Fibroblast of skin of right quadriceps (primary cell): ENCODE data around the gene WFS1.

Experiments
- DNase-seq: peaks from one replicate; pipeline ENCODE4 v3.0.0-alpha.2; 2013

Gene WFS1

GRCh38 chr4:6301051-6301731 lies 31.5 kb downstream of the WFS1 start:
- no peak for DNase-seq

GRCh38 chr4:6301732-6302442 lies 32.2 kb downstream of the WFS1 start:
- no peak for DNase-seq

GRCh38 chr4:6302869-6303268 lies 33.2 kb downstream of the WFS1 start:
- DNase-seq = no peak

GRCh38 chr4:6303943-6304342 lies 34.3 kb downstream of the WFS1 start:
- DNase-seq = no peak

GRCh38 chr4:6306299-6306698 lies 36.6 kb downstream of the WFS1 start:
- no peak for DNase-seq

GRCh38 chr4:6307230-6307629 lies 37.6 kb downstream of the WFS1 start:
- no peak for DNase-seq

- DNase-seq = no peak
Observed at GRCh38 chr4:6307891-6308290, 38.2 kb downstream of the WFS1 start.

GRCh38 chr4:6308899-6309643 lies 39.4 kb downstream of the WFS1 start:
- no peak for DNase-seq

GRCh38 chr4:6309777-6310176 lies 40.1 kb downstream of the WFS1 start:
- DNase-seq = no peak

- DNase-seq = no peak
Observed at GRCh38 chr4:6313216-6313615, 43.6 kb downstream of the WFS1 start.

GRCh38 chr4:6316461-6317003 lies 46.9 kb downstream of the WFS1 start:
- DNase-seq = no peak

- DNase-seq = no peak
Observed at GRCh38 chr4:6318206-6318605, 48.6 kb downstream of the WFS1 start.

- DNase-seq = no peak
Observed at GRCh38 chr4:6319530-6320150, 50.0 kb downstream of the WFS1 start.

- DNase-seq = no peak
Observed at GRCh38 chr4:6320663-6321062, 51.0 kb downstream of the WFS1 start.

- DNase-seq = no peak
Observed at GRCh38 chr4:6321361-6321760, 51.7 kb downstream of the WFS1 start.

- no peak for DNase-seq
Observed at GRCh38 chr4:6322067-6322760, 52.6 kb downstream of the WFS1 start.

- no peak for DNase-seq
Observed at GRCh38 chr4:6322761-6323566, 53.3 kb downstream of the WFS1 start.

- DNase-seq = no peak
Observed at GRCh38 chr4:6324461-6324998, 54.9 kb downstream of the WFS1 start.

- no peak for DNase-seq
Observed at GRCh38 chr4:6324999-6325787, 55.5 kb downstream of the WFS1 start.

GRCh38 chr4:6325788-6326290 lies 56.2 kb downstream of the WFS1 start:
- DNase-seq = no peak
